H1 (cell line): ENCODE data around the gene PSAP. TPM values are rescaled to one million over a fixed set of nuclear protein-coding genes. Genes with fewer than 3 reads are reported as not detected.

Source experiments
- CEBPB ChIP-seq: IDR thresholded peaks from 2 replicates; pipeline ENCODE4 v1.6.1; 2012; ENCODE audit warnings: low read depth, low read length
- CHD1 ChIP-seq: IDR thresholded peaks from 2 replicates; pipeline ENCODE4 v1.6.1; 2012; ENCODE audit warnings: low read depth, low read length, improper control_type of control experiment
- CHD7 ChIP-seq: fragments of 300-600 bp; sonication (generic); IDR thresholded peaks from 2 replicates; pipeline ENCODE4 v1.7.1; 2012; ENCODE audit warnings: low read length, moderate library complexity, mild to moderate bottlenecking, inconsistent platforms; ENCODE audit not compliant: insufficient replicate concordance
- CTBP2 ChIP-seq: IDR thresholded peaks from 2 replicates; pipeline ENCODE4 v1.7.0; 2011; ENCODE audit warnings: borderline replicate concordance, mild to moderate bottlenecking, moderate library complexity, mixed read lengths, low read length; ENCODE audit not compliant: insufficient read depth, insufficient read length
- EZH2 ChIP-seq: fragments of 200-600 bp; sonication (generic); IDR thresholded peaks from 2 replicates; pipeline ENCODE4 v1.7.1; 2012; ENCODE audit warnings: low read depth, mild to moderate bottlenecking, moderate library complexity, low read length, inconsistent platforms; ENCODE audit not compliant: severe bottlenecking
- KDM4A ChIP-seq: IDR thresholded peaks from one replicate; pipeline ENCODE4 v1.7.1; 2012; ENCODE audit warnings: low read depth, mild to moderate bottlenecking, moderate library complexity, low read length, inconsistent platforms; ENCODE audit not compliant: severe bottlenecking
- POLR2A ChIP-seq, 2 experiments: IDR thresholded peaks; 1 replicate in 1 of 2; 2 replicates in 1 of 2; pipeline ENCODE4 v1.6.1; 2011; ENCODE audit warnings: low read depth in 2 of 2, low read length in 2 of 2, mild to moderate bottlenecking in 2 of 2; ENCODE audit errors: control extremely low read depth in 1 of 2
- SAP30 ChIP-seq: fragments of 300-600 bp; sonication (generic); IDR thresholded peaks from 2 replicates; pipeline ENCODE4 v1.7.1; 2012; ENCODE audit warnings: low read length, moderate library complexity, mild to moderate bottlenecking, inconsistent platforms; ENCODE audit not compliant: insufficient read depth, insufficient replicate concordance
- SIX5 ChIP-seq: IDR thresholded peaks from 2 replicates; pipeline ENCODE4 v1.6.1; 2011; ENCODE audit warnings: mild to moderate bottlenecking, low read depth, low read length
- SUZ12 ChIP-seq: fragments of 200-600 bp; sonication (generic); IDR thresholded peaks from 2 replicates; pipeline ENCODE4 v1.6.1; 2012; ENCODE audit warnings: mild to moderate bottlenecking, inconsistent platforms, low read length, moderate library complexity, mixed read lengths
- TAF7 ChIP-seq: optimal IDR thresholded peaks from 2 replicates; pipeline ENCODE3; 2011; ENCODE audit warnings: low read depth, mild to moderate bottlenecking, inconsistent platforms, low read length, moderate library complexity, borderline replicate concordance
- TBP ChIP-seq: IDR thresholded peaks from 2 replicates; pipeline ENCODE4 v1.6.1; 2011; ENCODE audit warnings: low read depth, low read length, improper control_type of control experiment
- polyA plus RNA-seq, 7 experiments: library from polyadenylated mRNA; depleted of rRNA in 3 of 7; stranded (reverse) in 5 of 7; unstranded in 2 of 7; fragments of >200 nt in 5 of 7; fragments of 200-250 nt in 2 of 7; gene quantifications; 1 replicate in 5 of 7; 2 replicates in 1 of 7; 4 replicates in 1 of 7; pipeline versions ENCODE4 v1.2.1 to v1.2.3, GENCODE V29; 2011 to 2013; ENCODE audit warnings: missing spikeins in 2 of 7, mixed read lengths in 2 of 7
- total RNA-seq: library from RNA; stranded (reverse); fragmentation: NEBNext Ultra II Directional; extraction: Animal tissue kit (Norgen Biotek cat#: 25700); gene quantifications from 2 replicates; pipeline ENCODE4 v1.2.1, GENCODE V29; 2021

The PSAP gene
- total and polyA plus RNA-seq, 2 of the 8 experiments (the other 6 are each of a cell fraction or from before 2014, with no cell fraction given), result 386 to 504 TPM

GRCh38 chr10:71771204-71771603, 79.8 kb downstream of the PSAP start (continued):
- no peak for TF ChIP-seq CHD7
- TF ChIP-seq CEBPB, result no peak
- TF ChIP-seq SIX5, result no peak
- TF ChIP-seq CTBP2, result no peak
- TF ChIP-seq POLR2A (IDR thresholded peaks at IDR 0.05; ENCODE audit: control extremely low read depth in 1 of 2, low read depth in 2 of 2, low read length in 2 of 2), result no peak
- no peak for TF ChIP-seq KDM4A
- no peak for TF ChIP-seq SUZ12
- no peak for TF ChIP-seq CHD1
- no peak for TF ChIP-seq SAP30
- TF ChIP-seq TAF7, result no peak
- no peak for TF ChIP-seq EZH2
- TF ChIP-seq TBP, result no peak
